SIG-M5 treated with dmso at 0.1 percent for 504 hours (cell line): Measurements from ENCODE around the gene CYTL1.
"Not testable (repeated sequence)": the region's sequence is repeated elsewhere in the genome, so short reads cannot be mapped to it uniquely, and the experiment has no call there.

ENCODE experiments used
- DNase-seq: peaks from one replicate; lab custom pipeline; 2025; ENCODE audit not compliant: unreplicated experiment; lab: John Stamatoyannopoulos, UW

Gene CYTL1

DNA sequence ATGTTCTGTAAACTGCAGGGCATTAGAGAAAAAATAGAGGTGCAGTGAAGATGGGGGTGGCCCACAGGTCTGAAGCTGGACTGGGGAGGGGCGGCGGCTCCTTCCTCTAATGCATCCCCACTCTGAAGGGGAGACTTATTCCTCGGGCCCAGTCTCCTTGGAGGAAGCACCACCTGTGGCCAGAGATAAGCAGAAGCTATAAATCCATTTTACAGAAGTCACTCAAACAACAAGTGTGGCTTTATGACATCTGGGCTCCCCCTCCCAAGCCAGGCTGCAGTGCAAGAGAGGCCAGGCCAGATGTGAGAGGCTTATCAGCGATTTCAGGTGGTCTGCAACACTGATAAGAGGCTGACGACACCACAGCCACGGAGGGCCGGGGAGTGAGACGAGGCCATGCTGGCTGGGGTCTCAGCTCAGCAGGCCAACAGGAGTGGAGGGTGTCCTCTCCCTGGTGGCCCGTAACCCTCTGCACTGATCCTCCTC lies 15.8 kb downstream of the CYTL1 start:
- no peak for DNase-seq

DNA sequence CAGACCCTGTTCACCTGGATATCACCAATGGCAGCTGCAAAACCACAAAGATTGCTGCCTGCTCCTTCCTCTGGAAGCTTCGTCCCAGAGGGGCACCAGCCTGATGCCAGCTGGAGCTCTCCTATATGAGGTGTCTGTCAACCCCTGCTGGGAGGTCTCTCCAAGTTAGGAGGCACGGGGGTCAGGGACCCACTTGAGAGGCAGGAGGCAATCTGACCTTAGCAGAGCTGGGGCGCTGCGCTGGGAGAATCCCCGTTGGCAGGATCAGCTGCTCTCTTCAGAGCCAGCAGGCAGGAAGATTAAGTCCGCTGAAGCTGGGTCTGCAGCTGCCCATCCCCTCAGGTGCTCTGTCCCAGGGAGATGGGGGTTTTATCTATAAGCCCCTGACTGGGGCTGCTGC lies 17.6 kb downstream of the CYTL1 start:
- not testable (repeated sequence) for DNase-seq

DNA sequence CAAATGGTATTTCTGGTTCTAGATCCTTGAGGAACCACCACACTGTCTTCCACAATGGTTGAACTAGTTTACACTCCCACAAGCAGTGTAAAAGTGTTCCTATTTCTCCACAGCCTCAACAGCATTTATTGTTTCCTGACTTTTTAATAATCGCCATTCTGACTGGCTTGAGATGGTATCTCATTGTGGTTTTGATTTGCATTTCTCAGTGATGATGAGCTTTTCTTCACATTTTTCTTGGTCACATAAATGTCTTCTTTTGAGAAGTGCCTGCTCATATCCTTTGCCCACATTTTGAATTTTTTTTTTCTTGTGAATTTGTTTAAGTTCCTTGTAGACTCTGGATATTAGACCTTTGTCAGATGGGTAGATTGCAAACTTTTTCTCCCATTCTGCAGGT lies 22.3 kb downstream of the CYTL1 start:
- DNase-seq: not testable (repeated sequence)

DNA sequence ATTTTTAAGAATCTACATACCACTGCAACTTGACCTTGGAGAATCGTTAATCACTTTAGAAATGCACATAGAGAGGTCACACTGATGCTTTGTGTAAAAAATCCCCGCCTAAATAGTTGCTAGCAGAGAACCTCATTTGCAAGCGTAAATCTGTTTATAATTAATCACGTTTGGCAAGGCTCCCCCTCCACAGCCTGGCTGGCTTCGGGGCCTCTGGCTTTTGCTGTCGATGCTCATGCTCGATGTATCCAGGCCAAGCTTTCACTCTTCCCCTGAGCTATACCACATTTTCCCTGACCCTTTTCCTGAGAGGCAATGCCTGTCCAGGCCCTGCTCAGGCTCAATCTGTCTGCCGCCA lies 23.4 kb downstream of the CYTL1 start:
- no peak for DNase-seq

DNA sequence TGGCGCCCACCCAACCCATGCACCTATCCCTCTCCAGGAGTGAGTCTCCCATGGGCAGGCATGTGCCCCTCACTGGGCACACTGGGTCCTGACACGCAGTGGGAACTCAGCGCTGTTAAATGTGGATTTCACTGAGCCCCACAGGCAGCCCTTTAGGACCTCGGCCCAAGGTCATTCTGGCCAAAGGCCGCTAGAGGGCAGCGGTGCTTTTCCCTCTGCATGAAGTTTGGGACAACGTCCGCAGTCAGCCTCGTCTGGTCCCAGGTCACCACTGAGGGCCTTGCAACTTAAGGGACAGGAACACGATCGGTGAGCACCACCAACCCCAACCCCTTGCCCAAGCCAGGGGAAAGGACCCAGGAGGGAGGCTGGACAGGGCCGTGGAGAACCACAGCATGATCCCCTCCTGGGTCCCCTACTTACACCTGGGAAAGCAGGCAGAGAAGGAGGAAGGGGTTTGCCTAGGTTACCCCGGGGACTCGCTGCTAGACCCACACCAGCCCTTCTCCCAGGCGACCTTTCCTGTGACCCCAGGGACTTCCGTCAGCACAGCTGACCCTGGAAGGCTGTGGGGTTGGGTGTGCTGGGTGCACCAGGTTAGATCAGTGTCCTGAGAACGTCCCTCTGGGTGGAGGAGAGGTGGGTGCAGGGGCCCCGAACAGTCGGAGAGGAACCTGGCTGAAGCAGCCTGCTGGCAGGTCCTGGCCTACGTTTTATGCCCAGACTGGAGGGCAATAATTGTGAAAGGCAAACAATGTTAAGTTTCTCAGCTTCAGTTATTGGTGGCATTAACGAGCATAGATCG lies 24.0 kb downstream of the CYTL1 start:
- DNase-seq: peak; percentile 7

DNA sequence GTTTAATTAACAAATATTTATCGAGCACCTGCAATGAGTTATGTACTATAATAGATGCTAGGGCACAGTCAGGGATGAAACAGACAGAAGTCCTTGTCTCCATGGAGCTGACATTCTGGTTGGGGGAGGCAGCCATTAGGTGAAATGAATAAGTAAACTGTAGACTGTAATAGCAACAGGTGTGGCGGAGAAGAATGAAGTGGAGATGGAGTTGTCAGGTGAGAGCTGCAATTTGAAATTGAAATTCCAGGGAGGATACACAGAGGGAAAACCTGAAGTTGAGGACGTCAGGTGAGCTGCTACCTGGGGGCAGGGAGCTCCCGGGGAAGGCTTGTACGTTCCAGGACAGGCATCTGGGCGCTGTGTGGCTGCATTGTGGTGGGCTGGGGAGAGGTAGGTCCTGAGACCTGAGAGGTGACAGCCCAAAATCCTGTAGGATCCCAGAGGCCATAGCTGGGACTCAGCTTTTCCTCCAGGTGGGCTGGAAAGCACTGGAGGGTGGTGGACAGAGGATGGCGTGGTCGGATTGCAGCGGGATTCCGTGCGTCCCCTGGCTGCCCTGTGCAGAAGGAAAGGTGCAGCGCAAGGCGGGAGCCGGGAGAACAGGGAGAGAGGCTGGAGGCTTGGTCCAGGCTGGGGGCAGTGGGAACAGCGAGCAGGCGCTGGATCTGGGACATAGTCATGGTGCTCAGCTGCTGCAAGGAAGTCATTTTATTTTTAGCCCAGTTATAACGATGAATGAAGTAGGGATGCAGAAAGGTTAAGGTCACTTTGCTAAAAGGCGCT lies 24.8 kb downstream of the CYTL1 start:
- DNase-seq: no peak

DNA sequence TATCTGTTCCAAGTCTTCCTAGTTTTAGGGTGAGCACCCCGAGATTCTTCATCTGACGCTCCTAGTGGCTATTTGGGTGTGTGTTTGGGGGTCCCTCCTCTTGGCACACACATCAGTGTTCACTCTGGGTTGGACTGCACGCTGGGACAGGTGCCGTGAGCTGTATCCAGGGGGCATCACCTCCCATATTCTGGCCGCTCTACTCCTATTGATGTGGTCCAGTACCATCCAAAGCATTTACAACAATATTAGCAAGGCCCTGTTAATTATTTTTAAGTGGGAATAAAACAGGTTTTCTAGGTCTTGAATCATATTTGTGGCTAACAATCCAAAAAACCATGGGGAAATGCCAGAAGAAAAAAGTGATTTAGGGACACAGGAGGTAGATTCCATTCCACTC lies 26.4 kb downstream of the CYTL1 start:
- DNase-seq: no peak

DNA sequence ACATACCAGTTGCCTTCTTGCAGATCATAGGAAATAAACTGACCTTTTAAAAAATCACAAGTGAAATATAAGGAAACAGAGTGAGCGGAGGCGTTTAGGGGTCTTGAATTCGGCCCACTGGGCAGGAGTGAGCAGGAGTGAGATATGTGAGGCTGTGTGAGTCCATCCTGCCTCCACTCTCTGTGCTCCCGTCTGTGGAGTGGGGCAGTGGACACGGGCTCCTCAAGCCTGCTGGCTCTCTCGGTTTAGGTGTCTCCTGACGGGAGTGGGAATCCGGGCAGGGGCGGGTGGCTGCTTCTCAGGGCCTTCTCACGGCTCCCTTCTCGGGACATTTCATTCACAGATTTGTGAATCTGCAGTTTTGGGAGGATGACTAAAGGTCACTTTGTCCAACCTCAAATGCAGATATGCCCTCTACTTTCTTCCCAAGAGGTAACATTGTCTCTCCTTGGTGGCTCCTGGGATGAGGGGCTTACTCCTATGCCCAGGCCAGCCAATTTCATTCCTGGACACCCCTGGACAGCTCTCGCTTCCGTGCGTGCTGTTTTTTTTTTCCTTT lies 27.6 kb downstream of the CYTL1 start:
- no peak for DNase-seq

DNA sequence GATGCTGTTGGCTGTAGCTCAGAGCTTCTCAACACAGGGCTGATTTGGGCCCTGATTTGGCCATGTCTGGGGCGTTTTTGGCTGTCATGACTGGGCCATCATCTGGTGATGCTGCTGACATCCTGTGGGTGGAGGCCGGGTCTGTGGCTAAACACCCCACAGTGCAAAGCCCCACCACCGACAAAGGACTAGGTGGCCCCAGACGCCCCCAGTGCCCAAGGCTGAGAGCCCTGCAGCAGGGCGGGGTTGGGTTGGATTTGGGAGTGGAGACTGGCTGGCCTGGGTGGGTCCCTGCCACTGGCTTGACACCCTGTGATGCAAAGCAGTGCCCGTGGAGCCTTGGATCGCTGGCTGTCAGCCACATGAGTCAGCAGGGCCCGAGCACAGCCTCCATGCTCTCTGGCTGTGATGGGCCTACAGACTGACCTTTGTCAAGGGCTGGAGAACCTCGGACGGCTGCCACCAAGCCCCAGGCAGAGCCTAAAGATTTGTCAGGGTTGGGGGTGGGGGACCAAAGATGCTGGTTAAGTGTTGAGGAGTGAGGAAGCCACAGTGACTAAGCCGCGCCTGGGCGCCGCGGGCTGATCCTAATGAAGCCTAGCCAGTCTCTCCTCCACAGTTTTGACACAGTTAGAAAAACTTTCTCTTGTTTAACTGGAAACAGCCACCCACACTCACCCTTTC lies 28.3 kb downstream of the CYTL1 start:
- no peak for DNase-seq

DNA sequence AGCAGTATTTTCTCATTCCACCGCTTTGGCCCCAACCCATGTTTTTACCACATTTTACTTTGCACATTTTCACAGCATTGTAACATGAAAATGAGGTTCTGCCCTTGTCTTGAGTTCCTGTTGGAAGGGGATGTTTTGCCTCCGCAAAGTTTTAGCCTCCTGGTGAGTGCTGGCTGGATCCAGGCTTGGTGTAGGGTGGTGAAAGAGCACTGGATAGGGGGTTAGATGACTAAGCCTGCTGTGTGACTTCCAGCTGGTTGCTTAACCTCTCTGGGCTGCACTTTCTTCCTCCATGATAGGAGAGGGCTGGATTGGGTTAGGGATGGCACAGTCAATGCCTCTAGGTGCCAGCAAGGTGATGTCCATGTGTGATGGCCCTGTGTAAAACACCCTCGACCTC lies 28.9 kb downstream of the CYTL1 start:
- DNase-seq: no peak

DNA sequence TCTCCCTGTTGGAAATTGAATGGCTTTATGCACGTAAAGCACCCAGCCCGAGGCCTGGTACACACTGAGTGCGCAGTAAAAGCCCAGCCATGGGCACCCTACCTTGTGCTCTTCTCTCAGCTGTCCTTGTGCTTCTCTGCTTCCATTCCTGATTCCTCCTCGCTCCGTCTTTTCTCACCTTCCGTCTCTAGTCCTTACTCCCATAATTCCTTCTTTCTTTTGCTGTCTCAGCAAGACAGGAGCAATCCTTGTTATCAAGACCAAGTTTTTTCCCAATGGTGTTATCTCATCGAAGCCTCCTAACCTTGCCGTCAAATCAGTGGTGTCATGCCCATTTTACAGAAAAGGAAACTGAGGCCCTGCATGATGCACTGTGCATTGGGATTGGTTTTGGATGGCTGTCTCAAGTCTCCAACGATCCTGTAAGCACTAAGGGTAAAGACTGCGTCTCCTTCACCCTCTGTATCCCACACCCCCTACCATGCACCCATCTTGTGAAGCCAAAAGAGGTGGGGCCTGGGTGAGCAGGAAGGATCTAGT lies 30.1 kb downstream of the CYTL1 start:
- no peak for DNase-seq

DNA sequence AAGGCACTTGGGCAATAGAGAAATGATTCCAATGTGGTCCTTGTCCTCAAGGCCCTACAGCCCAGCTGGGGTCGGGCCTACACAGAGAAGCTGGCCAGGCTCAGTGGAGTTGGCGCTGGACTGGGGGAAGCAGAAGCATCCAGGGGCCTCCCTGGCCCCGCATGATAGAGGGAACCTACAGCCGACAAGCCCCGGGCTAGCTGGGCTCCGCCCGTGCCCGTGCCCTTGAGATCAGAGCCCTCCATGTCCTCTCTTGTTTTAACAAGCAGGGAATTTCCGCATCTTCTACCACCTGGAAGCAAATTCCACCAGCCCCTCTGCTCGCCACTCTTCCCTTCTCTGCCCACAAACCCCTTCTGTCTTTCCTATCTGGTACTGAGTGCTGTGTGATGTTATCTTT lies 31.6 kb downstream of the CYTL1 start:
- DNase-seq: no peak

DNA sequence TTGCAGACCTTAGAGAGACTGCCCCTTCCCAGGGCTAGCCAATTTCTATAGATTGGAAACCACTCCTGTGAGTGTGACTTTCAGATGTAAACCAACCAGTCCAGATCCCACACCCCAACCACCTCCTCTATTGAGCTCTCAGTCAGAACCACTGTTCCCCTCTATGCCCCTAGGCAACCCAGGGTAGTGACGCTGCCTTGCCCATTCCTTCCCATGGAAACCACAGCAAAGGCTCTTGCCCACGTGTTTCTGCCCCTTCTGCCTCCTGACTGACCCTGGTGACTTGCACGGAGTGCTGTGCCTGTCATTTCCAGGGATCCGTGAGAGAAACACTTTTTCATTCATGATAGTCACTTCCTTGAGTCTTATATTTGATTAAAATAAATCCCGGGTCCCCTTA lies 32.4 kb downstream of the CYTL1 start:
- no peak for DNase-seq

DNA sequence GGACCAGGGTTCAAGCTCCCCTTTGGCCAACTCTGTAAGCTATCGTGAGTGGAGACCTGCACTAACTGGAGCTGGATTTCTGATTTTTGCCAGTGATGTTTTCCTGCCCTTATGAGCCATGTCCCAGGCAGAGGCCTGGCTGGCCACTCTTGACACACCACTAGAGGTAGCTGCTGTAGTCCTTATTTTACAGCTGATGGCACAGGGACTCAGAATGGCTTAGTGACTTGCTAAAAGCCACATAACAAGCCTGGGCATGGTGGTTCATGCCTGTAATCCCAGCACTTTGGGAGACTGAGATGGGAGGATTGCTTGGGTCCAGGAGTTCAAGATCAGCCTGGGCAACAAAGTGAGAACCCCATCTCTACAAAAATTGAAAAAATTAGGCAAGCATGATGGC lies 33.4 kb downstream of the CYTL1 start:
- DNase-seq: peak; percentile 1

DNA sequence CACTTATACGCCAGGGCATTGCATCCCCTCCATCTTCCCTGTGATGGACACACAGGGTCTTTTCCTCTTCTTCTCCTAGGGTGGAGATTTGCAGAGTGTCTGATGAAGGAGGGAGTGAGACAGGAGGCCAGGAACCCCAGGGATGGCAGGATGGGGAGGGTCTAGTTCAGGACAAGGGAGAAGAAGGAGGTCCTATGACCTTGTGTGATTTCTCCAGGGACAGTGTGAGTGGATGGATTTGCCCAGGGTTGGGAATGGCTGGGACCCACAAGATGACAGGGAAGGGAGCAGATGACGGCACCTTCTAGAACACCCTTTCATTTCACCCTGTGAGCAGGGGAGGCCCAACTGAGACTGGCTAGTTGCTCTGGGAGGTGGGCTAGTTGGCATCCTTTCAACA lies 34.2 kb downstream of the CYTL1 start:
- no peak for DNase-seq

DNA sequence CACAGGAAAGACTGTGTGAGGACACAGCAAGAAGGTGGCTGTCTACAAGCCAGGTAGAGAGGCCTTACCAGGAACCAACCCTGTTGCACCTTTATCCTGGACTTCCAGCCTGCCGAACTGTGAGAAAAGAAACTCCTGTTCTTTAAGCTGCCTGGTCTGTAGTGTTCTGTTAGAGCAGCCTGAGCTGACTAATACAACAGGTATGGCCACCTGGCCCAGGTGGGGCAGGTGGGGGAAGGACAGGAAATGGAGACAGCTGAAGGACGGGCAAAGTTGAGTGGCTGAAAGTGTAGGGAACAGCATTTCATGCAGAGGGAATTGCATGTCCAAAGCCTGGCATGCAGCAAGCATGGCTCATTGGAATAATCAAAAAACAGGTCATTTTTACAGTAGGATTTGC lies 35.1 kb downstream of the CYTL1 start:
- no peak for DNase-seq

DNA sequence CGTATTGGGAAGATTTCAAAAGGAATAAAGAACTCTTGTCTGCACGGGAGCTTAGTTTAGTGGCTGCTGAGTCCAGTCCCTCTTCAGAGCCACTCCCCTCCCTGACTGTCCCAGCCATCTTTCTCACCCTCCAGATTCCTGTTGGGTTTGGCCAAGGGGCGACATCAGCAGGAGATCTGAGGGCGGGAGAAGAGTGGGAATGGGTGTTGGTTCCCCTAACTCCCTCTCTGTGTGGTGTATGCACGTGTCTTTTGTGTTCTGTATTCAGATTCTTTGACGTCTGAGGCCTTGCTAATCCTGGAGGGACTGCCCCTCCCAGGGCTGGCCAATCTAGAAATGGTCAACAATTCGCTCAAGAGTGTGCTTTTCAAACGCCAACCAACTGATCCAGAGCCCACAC lies 37.4 kb downstream of the CYTL1 start:
- DNase-seq: no peak

DNA sequence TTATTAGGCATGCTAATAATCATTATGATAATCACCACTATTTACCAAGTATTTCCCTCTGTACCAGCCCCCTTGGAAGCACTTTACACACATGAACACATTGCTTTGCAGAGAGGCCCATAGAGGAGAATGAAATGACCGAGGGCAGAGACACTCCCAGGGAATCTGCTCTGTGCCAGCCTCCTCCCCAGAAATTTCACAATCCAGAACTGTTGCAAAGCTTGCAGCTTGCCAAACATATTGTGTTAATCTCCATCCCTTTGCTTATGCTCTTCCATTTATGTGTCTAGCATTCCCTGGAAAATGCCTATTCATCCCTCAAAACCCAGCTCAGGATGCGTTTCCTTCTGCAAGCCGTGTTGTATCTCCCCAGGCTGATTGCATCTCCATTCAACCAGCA lies 37.8 kb downstream of the CYTL1 start:
- no peak for DNase-seq

DNA sequence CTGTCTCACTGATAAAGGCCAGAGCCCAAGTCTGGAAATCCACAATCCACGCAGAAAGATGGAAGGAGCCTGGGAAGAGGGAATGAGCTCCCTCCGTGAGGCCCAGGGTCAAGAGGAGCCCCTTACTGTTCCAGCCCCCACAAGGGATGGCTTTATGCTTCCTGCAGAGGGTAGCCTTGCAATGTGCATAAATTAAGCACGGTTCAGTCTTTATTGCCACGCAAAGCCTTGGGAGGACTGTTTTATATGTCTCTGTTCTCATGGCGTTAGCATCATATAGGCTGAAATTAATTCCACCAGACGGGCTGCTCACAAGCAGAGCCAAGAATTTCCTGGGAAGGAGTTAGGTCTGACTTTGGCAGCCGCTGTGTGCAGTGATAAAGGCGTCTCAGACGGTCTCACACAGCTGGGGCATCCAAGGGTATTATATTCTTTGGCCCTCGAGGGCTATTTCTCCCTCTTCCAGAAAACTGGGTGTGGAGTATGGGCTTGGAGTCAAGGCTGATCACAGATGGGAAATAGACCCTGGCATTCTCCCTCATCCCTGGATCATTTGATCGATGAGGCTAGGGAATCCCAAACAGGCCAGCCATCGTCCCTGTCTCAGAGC lies 38.5 kb downstream of the CYTL1 start:
- no peak for DNase-seq

DNA sequence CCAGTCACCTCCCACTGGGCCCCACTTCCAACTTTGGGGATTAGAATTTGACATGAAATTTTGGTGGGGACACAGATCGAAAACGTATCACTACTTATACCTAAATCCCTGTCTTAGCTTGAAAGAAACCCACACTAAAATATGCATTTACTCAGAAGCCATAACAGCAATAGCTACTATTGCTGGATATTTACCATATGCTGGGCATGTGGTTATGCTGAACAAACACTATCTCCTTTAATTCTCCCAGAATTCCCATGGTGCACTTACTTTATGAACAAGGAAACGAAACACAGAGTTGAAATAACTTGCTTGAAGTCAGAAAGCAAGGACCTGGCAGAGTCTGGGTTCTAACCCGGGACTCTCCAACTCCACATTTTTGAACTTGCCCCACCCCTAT lies 39.3 kb downstream of the CYTL1 start:
- no peak for DNase-seq

DNA sequence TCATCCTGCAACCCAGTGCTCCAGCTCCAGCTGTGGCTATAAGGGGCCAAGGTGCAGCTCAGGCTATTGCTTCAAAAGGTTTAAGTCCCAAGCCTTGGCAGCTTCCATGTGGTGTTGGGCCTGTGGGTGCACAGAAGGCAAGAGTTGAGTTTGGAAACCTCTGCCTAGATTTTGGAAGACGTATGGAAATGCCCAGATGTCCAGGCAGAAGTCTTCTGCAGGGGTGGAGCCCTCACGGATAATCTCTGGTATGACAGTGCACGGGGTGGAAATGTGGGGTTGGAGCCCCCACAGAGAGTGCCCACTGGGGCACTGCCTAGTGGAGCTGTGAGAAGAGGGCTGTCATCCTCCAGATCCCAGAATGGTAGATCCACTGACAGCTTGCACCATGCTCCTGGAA lies 44.5 kb downstream of the CYTL1 start:
- DNase-seq: no peak
